ENCODE measurements around the gene PRKCA.

PRKCA gene

GRCh38 chr17:66507982-66508760 lies 205.8 kb downstream of the PRKCA start:
- ATAC-seq (no peak), DNase-seq (no peak)
- Mint-ChIP-seq H3K4me3 (peak overlapping the region in 1 of 2 donors; percentile 82), H3K9me3 (no peaks in the 10 kb centered on the region), H3K27ac (peak overlapping the region; percentile 84 to 89), H3K4me1 (peaks cover 83% of the 10 kb centered on the region), H3K27me3 (no peaks in the 10 kb centered on the region)

- peaks cover 87% of the 10 kb centered on the region for H3K4me1 Mint-ChIP-seq
- no peaks in the 10 kb centered on the region for H3K9me3 Mint-ChIP-seq
- peak overlapping the region; percentile 84 to 97 for H3K27ac Mint-ChIP-seq
- ATAC-seq (peak; percentile 94), DNase-seq (peak; percentile 40 to 71)
- H3K4me3 Mint-ChIP-seq: peak overlapping the region; percentile 70 to 82
- H3K27me3 Mint-ChIP-seq: no peaks in the 10 kb centered on the region
Observed at GRCh38 chr17:66508896-66509844, 206.8 kb downstream of the PRKCA start.

GRCh38 chr17:66509926-66510325 lies 207.5 kb downstream of the PRKCA start:
- DNase-seq (no peak), ATAC-seq (no peak)
- Mint-ChIP-seq H3K9me3 (no peaks in the 10 kb centered on the region), H3K27ac (peak overlapping the region; percentile 84 to 97), H3K4me3 (peak overlapping the region; percentile 70 to 82), H3K27me3 (no peaks in the 10 kb centered on the region), H3K4me1 (peaks cover 87% of the 10 kb centered on the region)

- Mint-ChIP-seq H3K9me3 (no peaks in the 10 kb centered on the region), H3K27me3 (no peaks in the 10 kb centered on the region), H3K4me3 (peak overlapping the region; percentile 68 to 70), H3K27ac (peak overlapping the region; percentile 61 to 78), H3K4me1 (peaks cover 94% of the 10 kb centered on the region)
- ATAC-seq (peak; percentile 44), DNase-seq (no peak)
Observed at GRCh38 chr17:66511135-66511534, 208.7 kb downstream of the PRKCA start.

GRCh38 chr17:66514227-66514806 lies 211.9 kb downstream of the PRKCA start:
- DNase-seq (no peak), ATAC-seq (peak; percentile 55)
- Mint-ChIP-seq H3K9me3 (no peaks in the 10 kb centered on the region), H3K27ac (peak overlapping the region in 1 of 2 donors; percentile 86), H3K27me3 (no peaks in the 10 kb centered on the region), H3K4me1 (peaks cover 96% of the 10 kb centered on the region), H3K4me3 (peak overlapping the region in 1 of 2 donors; percentile 9)

- peak overlapping the region in 1 of 2 donors; percentile 27 for H3K4me3 Mint-ChIP-seq
- peak overlapping the region; percentile 88 to 90 for H3K27ac Mint-ChIP-seq
- peaks cover 92% of the 10 kb centered on the region for H3K4me1 Mint-ChIP-seq
- ATAC-seq (no peak), DNase-seq (no peak)
- no peaks in the 10 kb centered on the region for H3K27me3 Mint-ChIP-seq
- no peaks in the 10 kb centered on the region for H3K9me3 Mint-ChIP-seq
Observed at GRCh38 chr17:66515974-66516373, 213.6 kb downstream of the PRKCA start.

DNA sequence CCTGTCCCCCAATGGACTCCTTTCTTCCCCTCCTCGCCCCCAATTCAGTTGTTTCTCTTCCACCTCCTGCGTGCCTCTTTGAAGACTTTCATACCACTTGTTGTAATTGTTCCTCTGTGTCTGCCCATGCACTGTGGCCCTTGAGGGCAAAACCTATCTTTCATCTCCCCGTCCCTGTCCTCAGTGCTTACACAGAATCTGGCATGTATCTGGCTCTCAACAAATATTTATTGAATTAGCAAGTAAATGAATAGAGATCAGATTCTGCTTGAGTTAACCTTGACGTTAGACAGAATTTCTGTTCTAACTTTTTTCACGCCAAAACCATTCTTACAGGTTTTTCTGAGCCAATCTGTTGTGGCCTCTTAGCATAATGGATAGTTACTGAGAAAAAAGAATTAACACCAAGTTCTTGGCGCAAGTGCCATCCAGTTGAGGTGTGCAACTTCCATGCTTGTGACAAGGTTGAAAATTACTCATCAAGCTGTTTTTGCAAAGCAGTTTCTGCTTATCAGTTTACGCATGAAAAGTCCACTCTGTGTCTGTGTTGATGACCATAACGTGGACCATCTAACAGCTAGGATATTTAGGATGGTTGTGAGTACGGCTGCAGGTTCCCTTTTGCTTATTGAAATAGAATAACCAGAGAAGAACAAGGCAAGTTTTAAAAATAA lies 215.1 kb downstream of the PRKCA start:
- ATAC-seq: peak; percentile 42
- H3K27ac Mint-ChIP-seq: peak overlapping the region; percentile 68 to 88
- no peak for DNase-seq

GRCh38 chr17:66518108-66518507 lies 215.7 kb downstream of the PRKCA start:
- ATAC-seq (peak; percentile 31), DNase-seq (no peak)
- no peaks in the 10 kb centered on the region for H3K9me3 Mint-ChIP-seq
- peaks cover 92% of the 10 kb centered on the region for H3K4me1 Mint-ChIP-seq
- peak overlapping the region in 1 of 2 donors; percentile 88 for H3K27ac Mint-ChIP-seq
- H3K27me3 Mint-ChIP-seq: no peaks in the 10 kb centered on the region
- H3K4me3 Mint-ChIP-seq: peak overlapping the region; percentile 39 to 52

More for the DNA sequence above, 215.1 kb downstream of the PRKCA start:
- Mint-ChIP-seq H3K4me1 (peaks cover 92% of the 10 kb centered on the region), H3K9me3 (no peaks in the 10 kb centered on the region), H3K4me3 (peak overlapping the region; percentile 39 to 52), H3K27me3 (no peaks in the 10 kb centered on the region)

GRCh38 chr17:66518677-66519076 lies 216.3 kb downstream of the PRKCA start:
- ATAC-seq (peak; percentile 19), DNase-seq (no peak)
- H3K4me3 Mint-ChIP-seq: peak overlapping the region in 1 of 2 donors; percentile 16
- H3K9me3 Mint-ChIP-seq: no peaks in the 10 kb centered on the region
- H3K27me3 Mint-ChIP-seq: no peaks in the 10 kb centered on the region
- H3K4me1 Mint-ChIP-seq: peaks cover 94% of the 10 kb centered on the region
- peak overlapping the region in 1 of 2 donors; percentile 90 for H3K27ac Mint-ChIP-seq

DNA sequence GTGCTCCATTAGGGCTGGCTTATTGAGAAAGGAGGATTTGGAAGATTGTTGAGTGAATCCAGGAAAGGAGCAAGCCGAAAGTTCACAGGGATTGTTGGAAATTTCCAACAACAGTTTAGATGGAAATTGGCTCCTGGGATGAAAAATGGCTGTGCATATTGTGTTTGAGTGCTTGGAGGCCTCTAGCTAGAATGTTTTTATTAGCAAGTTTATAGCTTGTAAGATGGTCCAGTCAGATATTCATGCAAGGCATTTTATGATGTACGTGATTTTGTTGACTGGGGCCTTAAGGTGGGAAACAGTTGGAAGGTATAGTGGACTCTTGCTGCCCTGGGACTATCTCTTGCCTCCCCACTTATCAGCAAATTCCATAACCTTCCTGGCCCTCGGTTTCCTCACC lies 216.7 kb downstream of the PRKCA start:
- ATAC-seq (no peak), DNase-seq (no peak)
- Mint-ChIP-seq H3K27me3 (no peaks in the 10 kb centered on the region), H3K4me1 (peaks cover 96% of the 10 kb centered on the region), H3K27ac (peak overlapping the region in 1 of 2 donors; percentile 90), H3K4me3 (peak overlapping the region in 1 of 2 donors; percentile 16), H3K9me3 (no peaks in the 10 kb centered on the region)

DNA sequence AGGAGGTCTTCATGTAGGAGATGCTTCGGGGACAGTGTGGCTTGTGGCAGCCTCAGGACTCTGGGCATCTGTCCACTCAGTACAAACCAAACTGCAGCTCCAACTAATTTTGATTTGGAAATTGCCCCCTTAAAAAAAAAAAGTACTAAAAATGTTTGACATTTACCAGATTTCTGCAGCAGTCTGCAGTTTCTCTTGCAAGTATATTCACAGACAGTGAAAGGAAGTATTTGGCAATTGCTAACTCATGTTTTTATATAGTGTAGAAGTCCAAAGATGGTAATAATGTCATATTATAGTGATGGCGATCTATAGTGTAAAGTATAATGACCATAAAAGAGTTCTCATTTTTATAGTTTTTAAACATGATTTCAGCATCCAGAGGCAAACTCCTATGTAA lies 218.6 kb downstream of the PRKCA start:
- no peaks in the 10 kb centered on the region for H3K27me3 Mint-ChIP-seq
- peaks cover 95% of the 10 kb centered on the region for H3K4me1 Mint-ChIP-seq
- H3K4me3 Mint-ChIP-seq: no peak overlapping the region
- H3K9me3 Mint-ChIP-seq: peaks cover 0 to 10% of the 10 kb centered on the region in 2 donors
- H3K27ac Mint-ChIP-seq: no peak overlapping the region
- no peak for DNase-seq
- no peak for ATAC-seq

- Mint-ChIP-seq H3K4me3 (peak overlapping the region; percentile 44 to 68), H3K27me3 (no peaks in the 10 kb centered on the region), H3K9me3 (peaks cover 0 to 10% of the 10 kb centered on the region in 2 donors), H3K27ac (peak overlapping the region in 1 of 2 donors; percentile 89), H3K4me1 (peaks cover 86% of the 10 kb centered on the region)
- peak; percentile 82 for ATAC-seq
- DNase-seq: peak; percentile 27 to 54
Observed at GRCh38 chr17:66522591-66523272, 220.3 kb downstream of the PRKCA start.

- DNase-seq (no peak), ATAC-seq (no peak)
- H3K4me1 Mint-ChIP-seq: peaks cover 83% of the 10 kb centered on the region
- H3K4me3 Mint-ChIP-seq: peak overlapping the region in 1 of 2 donors; percentile 68
- H3K27ac Mint-ChIP-seq: no peak overlapping the region
- H3K27me3 Mint-ChIP-seq: no peaks in the 10 kb centered on the region
- H3K9me3 Mint-ChIP-seq: peaks cover 0 to 13% of the 10 kb centered on the region in 2 donors
Observed at GRCh38 chr17:66523378-66524200, 221.2 kb downstream of the PRKCA start.

- Mint-ChIP-seq H3K4me1 (peaks cover 79% of the 10 kb centered on the region), H3K27ac (peak overlapping the region in 1 of 2 donors; percentile 50), H3K27me3 (no peaks in the 10 kb centered on the region), H3K9me3 (peaks cover 0 to 15% of the 10 kb centered on the region in 2 donors), H3K4me3 (no peak overlapping the region)
- ATAC-seq: peak; percentile 71
- peak in 1 of 2 donors; percentile 26 for DNase-seq
Observed at GRCh38 chr17:66524877-66525276, 222.5 kb downstream of the PRKCA start.

Measured in stimulated activated naive CD8-positive, alpha-beta T cell treated with anti-CD3 and anti-CD28 coated beads, Interleukin-15, amount 100 ng/mL, for 72 hours (primary cell).